ENCODE results near the gene C10orf53.

Gene C10orf53

GRCh38 chr10:49647985-49648795 is 31.3 kb upstream of the C10orf53 start:
- no peak overlapping the region for H3K27ac ChIP-seq
- POLR2A ChIA-PET (ENCODE audit: low non-redundant PET), result no interaction called here
- CTCF ChIA-PET, result no interaction called here
- no peak for TF ChIP-seq CTCF (conservative IDR thresholded peaks at IDR 0.05; ENCODE audit: low read depth)
- no peak for DNase-seq (ENCODE audit: low spot score)

- CTCF ChIA-PET, result interaction anchor here (1.0 kb wide), 1 partner anchor 54 kb away, joined by 4 read pairs; no protein-coding TSS in a partner anchor
- H3K27ac ChIP-seq, result no peak overlapping the region
- TF ChIP-seq CTCF (conservative IDR thresholded peaks at IDR 0.05; ENCODE audit: low read depth), result no peak
- no peak for DNase-seq (ENCODE audit: low spot score)
- POLR2A ChIA-PET (ENCODE audit: low non-redundant PET), result no interaction called here
These were observed 30.2 kb upstream of the C10orf53 start for GRCh38 chr10:49649294-49649693.

- TF ChIP-seq CTCF (conservative IDR thresholded peaks at IDR 0.05; ENCODE audit: low read depth), result no peak
- H3K27ac ChIP-seq, result no peak overlapping the region
- no peak for DNase-seq (ENCODE audit: low spot score)
- POLR2A ChIA-PET (ENCODE audit: low non-redundant PET), result no interaction called here
- CTCF ChIA-PET, result interaction anchor here (1.0 kb wide), 1 partner anchor 55 kb away, joined by 4 read pairs; no protein-coding TSS in a partner anchor
These were observed 29.3 kb upstream of the C10orf53 start for GRCh38 chr10:49649936-49650723.

- ChIA-PET CTCF (no interaction called here), POLR2A (ENCODE audit: low non-redundant PET) (no interaction called here)
- no peak for TF ChIP-seq CTCF (conservative IDR thresholded peaks at IDR 0.05; ENCODE audit: low read depth)
- no peak overlapping the region for H3K27ac ChIP-seq
- DNase-seq (ENCODE audit: low spot score), result no peak
These were observed 28.8 kb upstream of the C10orf53 start for GRCh38 chr10:49650724-49651034.

- no peak for TF ChIP-seq CTCF (conservative IDR thresholded peaks at IDR 0.05; ENCODE audit: low read depth)
- ChIA-PET POLR2A (ENCODE audit: low non-redundant PET) (no interaction called here), CTCF (no interaction called here)
- no peak overlapping the region for H3K27ac ChIP-seq
- DNase-seq (ENCODE audit: low spot score), result no peak
These were observed 28.2 kb upstream of the C10orf53 start for GRCh38 chr10:49651039-49651835.

- ChIA-PET CTCF (interaction anchor here (0.5 kb wide), 1 partner anchor 848 kb away, joined by 3 read pairs; no protein-coding TSS in a partner anchor), POLR2A (ENCODE audit: low non-redundant PET) (no interaction called here)
- no peak for TF ChIP-seq CTCF (conservative IDR thresholded peaks at IDR 0.05; ENCODE audit: low read depth)
- no peak overlapping the region for H3K27ac ChIP-seq
- DNase-seq (ENCODE audit: low spot score), result no peak
These were observed 27.5 kb upstream of the C10orf53 start for GRCh38 chr10:49651917-49652316.

Data from RWPE1 (cell line).